HepG2 (cell line): ENCODE data around the gene FBXW2. TPM values are rescaled to one million over a fixed set of nuclear protein-coding genes. Genes with fewer than 3 reads are reported as not detected.

Experiments used
- CBFB ChIP-seq: sonication (generic); formaldehyde crosslinking; IDR thresholded peaks from 2 replicates; pipeline ENCODE4 v1.4.0; 2020; ENCODE audit warnings: missing genetic modification reagents
- CBX5 ChIP-seq: sonication (generic); formaldehyde crosslinking; IDR thresholded peaks from 2 replicates; pipeline ENCODE4 v1.4.0; 2020; ENCODE audit warnings: missing genetic modification reagents, borderline replicate concordance
- CC2D1A ChIP-seq: sonication (generic); formaldehyde crosslinking; IDR thresholded peaks from 2 replicates; pipeline ENCODE4 v1.8.1; 2023; ENCODE audit warnings: mild to moderate bottlenecking, missing genetic modification reagents
- CCDC6 ChIP-seq: sonication (generic); formaldehyde crosslinking; IDR thresholded peaks from 2 replicates; pipeline ENCODE4 v1.8.1; 2022; ENCODE audit warnings: mild to moderate bottlenecking, missing genetic modification reagents, moderate library complexity
- CEBPG ChIP-seq: IDR thresholded peaks from 2 replicates; pipeline ENCODE4 v1.6.1; 2016
- FOXJ3 ChIP-seq: sonication (generic); formaldehyde crosslinking; IDR thresholded peaks from 2 replicates; pipeline ENCODE4 v1.4.0; 2020; ENCODE audit warnings: missing genetic modification reagents, mild to moderate bottlenecking, borderline replicate concordance
- FOXO1 ChIP-seq: sonication (generic); formaldehyde crosslinking; IDR thresholded peaks from 2 replicates; pipeline ENCODE4 v1.4.0; 2020; ENCODE audit warnings: missing genetic modification reagents
- GABPA ChIP-seq, 2 experiments: IDR thresholded peaks; 2 replicates each; pipeline ENCODE4 v1.6.1; 2011 to 2016; ENCODE audit warnings: low read depth in 2 of 2, low read length in 1 of 2, missing biosample characterization in 1 of 2, missing genetic modification characterization in 1 of 2
- HHEX ChIP-seq: IDR thresholded peaks from 2 replicates; pipeline ENCODE4 v1.6.1; 2016; ENCODE audit warnings: control low read depth
- ISL2 ChIP-seq: sonication (generic); formaldehyde crosslinking; IDR thresholded peaks from 2 replicates; pipeline ENCODE4 v1.5.0; 2020; ENCODE audit warnings: missing genetic modification reagents
- KDM6A ChIP-seq: IDR thresholded peaks from 2 replicates; pipeline ENCODE4 v1.6.1; 2016; ENCODE audit warnings: low read depth
- LCORL ChIP-seq, 2 experiments: fragments of 450-650 bp in 1 of 2; sonication (generic) in 1 of 2; formaldehyde crosslinking in 1 of 2; IDR thresholded peaks; 2 replicates each; pipeline versions ENCODE4 v1.5.0 to v1.6.1; 2017 to 2020; ENCODE audit warnings: antibody characterized with exemption in 1 of 2, missing genetic modification reagents in 1 of 2
- MAFK ChIP-seq, 2 experiments: IDR thresholded peaks in 1 of 2; conservative IDR thresholded peaks in 1 of 2; 2 replicates each; pipeline ENCODE4 v1.6.1; 2011; ENCODE audit warnings: improper control_type of control experiment in 2 of 2, low read length in 2 of 2
- MED1 ChIP-seq: sonication (generic); formaldehyde crosslinking; IDR thresholded peaks from 2 replicates; pipeline ENCODE4 v1.4.0; 2020; ENCODE audit warnings: missing genetic modification reagents
- MXD4 ChIP-seq: IDR thresholded peaks from 2 replicates; pipeline ENCODE4 v1.6.1; 2016; ENCODE audit warnings: mild to moderate bottlenecking, missing biosample characterization, missing genetic modification reagents
- NFRKB ChIP-seq: fragments of 450-650 bp; IDR thresholded peaks from 2 replicates; pipeline ENCODE4 v1.6.1; 2017
- NR2F2 ChIP-seq: IDR thresholded peaks from 2 replicates; pipeline ENCODE4 v1.6.1; 2012; ENCODE audit warnings: low read depth, inconsistent platforms, borderline replicate concordance
- PRPF4 ChIP-seq: fragments of 200-400 bp; formaldehyde crosslinking; IDR thresholded peaks from 2 replicates; pipeline ENCODE4 v1.6.1; 2016; ENCODE audit warnings: low read length, low read depth; ENCODE audit not compliant: poor library complexity, severe bottlenecking
- SALL1 ChIP-seq: sonication (generic); formaldehyde crosslinking; IDR thresholded peaks from 2 replicates; pipeline ENCODE4 v1.8.0; 2022; ENCODE audit warnings: mild to moderate bottlenecking, missing genetic modification reagents
- SOX13 ChIP-seq, 3 experiments: fragments of 450-650 bp in 1 of 3; sonication (generic) in 1 of 3; formaldehyde crosslinking in 1 of 3; IDR thresholded peaks in 2 of 3; conservative IDR thresholded peaks in 1 of 3; 2 replicates each; pipeline versions ENCODE4 v1.5.0 to v1.6.1; 2016 to 2020; ENCODE audit warnings: antibody characterized with exemption in 1 of 3, mild to moderate bottlenecking in 1 of 3, missing compliant biosample characterization in 1 of 3, missing genetic modification reagents in 1 of 3, moderate library complexity in 1 of 3
- SOX6 ChIP-seq, 2 experiments: fragments of 450-650 bp in 1 of 2; sonication (generic) in 1 of 2; formaldehyde crosslinking in 1 of 2; IDR thresholded peaks; 2 replicates each; pipeline versions ENCODE4 v1.4.0 to v1.6.1; 2017 to 2020; ENCODE audit warnings: antibody characterized with exemption in 1 of 2, mild to moderate bottlenecking in 1 of 2, missing genetic modification reagents in 1 of 2
- TFDP1 ChIP-seq: IDR thresholded peaks from 2 replicates; pipeline ENCODE4 v1.6.1; 2016; ENCODE audit warnings: missing compliant biosample characterization, missing genetic modification reagents, borderline replicate concordance
- ZNF143 ChIP-seq: sonication (generic); formaldehyde crosslinking; IDR thresholded peaks from 2 replicates; pipeline ENCODE4 v1.4.0; 2020; ENCODE audit warnings: missing genetic modification reagents
- ZNF432 ChIP-seq: sonication (generic); formaldehyde crosslinking; IDR thresholded peaks from 2 replicates; pipeline ENCODE4 v1.5.0; 2020; ENCODE audit warnings: missing genetic modification reagents, mild to moderate bottlenecking, borderline replicate concordance
- ZNF446 ChIP-seq: sonication (generic); formaldehyde crosslinking; IDR thresholded peaks from 2 replicates; pipeline ENCODE4 v1.5.0; 2020; ENCODE audit warnings: mild to moderate bottlenecking, missing genetic modification reagents
- ZNF580 ChIP-seq: IDR thresholded peaks from 2 replicates; pipeline ENCODE4 v1.6.1; 2016; ENCODE audit warnings: low read depth, borderline replicate concordance
- ZNF652 ChIP-seq: IDR thresholded peaks from 2 replicates; pipeline ENCODE4 v1.6.1; 2016; ENCODE audit warnings: low read depth, borderline replicate concordance
- ZNF703 ChIP-seq: sonication (generic); formaldehyde crosslinking; IDR thresholded peaks from 2 replicates; pipeline ENCODE4 v1.5.1; 2020; ENCODE audit warnings: missing genetic modification reagents, mild to moderate bottlenecking, moderate library complexity, borderline replicate concordance
- ZNF776 ChIP-seq: sonication (generic); formaldehyde crosslinking; IDR thresholded peaks from 2 replicates; pipeline ENCODE4 v1.4.0; 2020; ENCODE audit warnings: mild to moderate bottlenecking, missing genetic modification reagents
- ZNF790 ChIP-seq: sonication (generic); formaldehyde crosslinking; IDR thresholded peaks from 2 replicates; pipeline ENCODE4 v1.8.0; 2022; ENCODE audit warnings: missing genetic modification reagents, mild to moderate bottlenecking, borderline replicate concordance
- ZSCAN25 ChIP-seq: sonication (generic); formaldehyde crosslinking; IDR thresholded peaks from 2 replicates; pipeline ENCODE4 v1.8.0; 2022; ENCODE audit warnings: mild to moderate bottlenecking, missing genetic modification reagents
- polyA plus RNA-seq, 8 experiments: library from polyadenylated mRNA; depleted of rRNA in 3 of 8; stranded (reverse) in 7 of 8; unstranded in 1 of 8; fragments of >200 nt; fragmentation: Illumina TruSeq in 4 of 8; extraction: Trizol in 4 of 8; gene quantifications; 2 replicates each; pipeline versions ENCODE4 v1.2.1 to v1.2.3, GENCODE V29; 2011 to 2016; ENCODE audit warnings: low read depth in 4 of 8, missing spikeins in 1 of 8, mixed read lengths in 1 of 8; ENCODE audit not compliant: insufficient read depth in 1 of 8
- total RNA-seq, 5 experiments: library from RNA; depleted of rRNA; stranded (reverse); fragments of >200 nt; fragmentation: Illumina TruSeq; extraction: Trizol; gene quantifications; 2 replicates each; pipeline ENCODE4 v1.2.3, GENCODE V29; 2016; ENCODE audit warnings: low read depth in 1 of 5

Gene FBXW2
- total and polyA plus RNA-seq, 2 of the 13 experiments (the other 11 are each of a cell fraction or from before 2014, with no cell fraction given) = 35.4 to 43.1 TPM

- TF ChIP-seq CBX5 (CRISPR knock-in tag) = peak; percentile 73; the same call in 1 of the 2 replicates
- TF ChIP-seq CEBPG (CRISPR knock-in tag) = peak; percentile 42; the same call in 1 of the 2 replicates
- peak; percentile 81 for TF ChIP-seq ISL2
- TF ChIP-seq GABPA (IDR thresholded peaks at IDR 0.05; ENCODE audit: low read depth, low read length) = no peak
- peak; percentile 78 for TF ChIP-seq GABPA (CRISPR knock-in tag; IDR thresholded peaks at IDR 0.05; ENCODE audit: low read depth)
- no peak for TF ChIP-seq PRPF4
- TF ChIP-seq FOXO1 = peak; percentile 60; the same call in 1 of the 2 replicates
- TF ChIP-seq ZNF790 (CRISPR knock-in tag) = no peak
- no peak for TF ChIP-seq ZNF703
- TF ChIP-seq SALL1 (CRISPR knock-in tag) = peak; percentile 91
- TF ChIP-seq ZNF580 (CRISPR knock-in tag) = no peak
- TF ChIP-seq ZNF143 (CRISPR knock-in tag) = peak; percentile 6; the same call in 1 of the 2 replicates
- no peak for TF ChIP-seq ZNF432 (CRISPR knock-in tag)
- peak; percentile 15; the same call in 1 of the 2 replicates for TF ChIP-seq TFDP1 (CRISPR knock-in tag)
- TF ChIP-seq SOX6 (IDR thresholded peaks at IDR 0.05) = no peak
- peak; percentile 77 for TF ChIP-seq SOX6 (CRISPR knock-in tag; IDR thresholded peaks at IDR 0.05)
- TF ChIP-seq ZNF776 (CRISPR knock-in tag) = no peak
- TF ChIP-seq NR2F2 = peak; percentile 92
- TF ChIP-seq HHEX = peak; percentile 66
- no peak for TF ChIP-seq MAFK (conservative IDR thresholded peaks at IDR 0.05 in 1 of 2, IDR thresholded peaks at IDR 0.05 in 1 of 2; ENCODE audit: low read length in 2 of 2)
- TF ChIP-seq ZNF652 (CRISPR knock-in tag) = peak; percentile 81
- TF ChIP-seq ZNF446 (CRISPR knock-in tag) = no peak
- TF ChIP-seq KDM6A (CRISPR knock-in tag) = peak; percentile 46; the same call in 1 of the 2 replicates
- peak; percentile 76; the same call in 1 of the 2 replicates for TF ChIP-seq MED1
- no peak for TF ChIP-seq SOX13 (IDR thresholded peaks at IDR 0.05)
- TF ChIP-seq SOX13 (CRISPR knock-in tag; conservative IDR thresholded peaks at IDR 0.05 in 1 of 2, IDR thresholded peaks at IDR 0.05 in 1 of 2) = peak in 1 of 2 experiments; percentile 80; a peak in 2 of 4 replicates
- no peak for TF ChIP-seq MXD4 (CRISPR knock-in tag)
- no peak for TF ChIP-seq CC2D1A
- peak; percentile 96 for TF ChIP-seq ZSCAN25 (CRISPR knock-in tag)
- TF ChIP-seq CCDC6 (CRISPR knock-in tag) = no peak
- TF ChIP-seq LCORL (IDR thresholded peaks at IDR 0.05) = no peak
- no peak; the same call in 1 of the 2 replicates for TF ChIP-seq LCORL (CRISPR knock-in tag; IDR thresholded peaks at IDR 0.05)
- no peak for TF ChIP-seq NFRKB
- TF ChIP-seq FOXJ3 (CRISPR knock-in tag) = no peak
- peak; percentile 100 for TF ChIP-seq CBFB (CRISPR knock-in tag)
Observed at GRCh38 chr9:120730654-120731514, 62.3 kb downstream of the FBXW2 start (continued).
